H1 (cell line): ENCODE data around the gene COQ8B. TPM values are rescaled to one million over a fixed set of nuclear protein-coding genes. Genes with fewer than 3 reads are reported as not detected.
A peak's percentile ranks its signal among the peaks of the same experiment; 100 is the strongest.
"Not testable (repeated sequence)": the region's sequence is repeated elsewhere in the genome, so short reads cannot be mapped to it uniquely, and the experiment has no call there.

ENCODE experiments used
- CTCF ChIA-PET: fragments of 300-600 bp; sonication (Branson Sonifier 250); formaldehyde crosslinking; loops from one replicate; lab custom pipeline; 2021; ENCODE audit not compliant: partially characterized antibody; lab: Charles Lee
- POLR2A ChIA-PET: fragments of 300-600 bp; sonication (Branson Sonifier 250); formaldehyde crosslinking; loops from one replicate; lab custom pipeline; 2021; ENCODE audit warnings: inconsistent platforms; ENCODE audit not compliant: partially characterized antibody; lab: Charles Lee
- DNase-seq, 2 experiments: peaks; one replicate each; pipeline versions ENCODE4 v3.0.0 to v3.0.0-alpha.2; 2010 to 2022; ENCODE audit warnings: low spot score in 2 of 2, low read depth in 1 of 2, mixed read lengths in 1 of 2
- FAIRE-seq: peaks from 2 replicates; lab custom pipeline; 2011; peaks lifted over from hg19 to GRCh38; lab: Jason Lieb, UNC
- H2AFZ ChIP-seq: 2 replicates; pipeline ENCODE4 v1.8.1; 2012; ENCODE audit warnings: low read length, inconsistent platforms
- H2AK5ac ChIP-seq: 2 replicates; pipeline ENCODE4 v1.6.1; 2013; ENCODE audit warnings: low read depth, low read length
- H2BK120ac ChIP-seq: replicated peaks from 2 replicates; pipeline ENCODE3; 2013; ENCODE audit warnings: low read depth, low read length, inconsistent platforms
- H2BK12ac ChIP-seq: 2 replicates; pipeline ENCODE4 v1.6.1; 2013; ENCODE audit warnings: low read depth, low read length
- H2BK15ac ChIP-seq: 2 replicates; pipeline ENCODE4 v1.6.1; 2013; ENCODE audit warnings: low read length
- H2BK20ac ChIP-seq: 2 replicates; pipeline ENCODE4 v1.6.1; 2013; ENCODE audit warnings: low read length
- H2BK5ac ChIP-seq: 2 replicates; pipeline ENCODE4 v1.6.1; 2013; ENCODE audit warnings: low read depth, low read length
- H3K14ac ChIP-seq: 2 replicates; pipeline ENCODE4 v1.6.1; 2013; ENCODE audit warnings: inconsistent platforms; ENCODE audit not compliant: insufficient read length
- H3K18ac ChIP-seq: 2 replicates; pipeline ENCODE4 v1.6.1; 2013; ENCODE audit warnings: low read length; ENCODE audit errors: extremely low read depth
- H3K23ac ChIP-seq: 2 replicates; pipeline ENCODE4 v1.6.1; 2013; ENCODE audit warnings: inconsistent platforms; ENCODE audit not compliant: insufficient read length
- H3K23me2 ChIP-seq: 2 replicates; pipeline ENCODE4 v1.6.1; 2013; ENCODE audit warnings: low read depth, low read length
- H3K27ac ChIP-seq: 2 replicates; pipeline ENCODE4 v1.6.1; 2011; ENCODE audit warnings: low read depth, low read length, inconsistent platforms
- H3K27me3 ChIP-seq, 4 experiments: replicated peaks in 1 of 4; 1 replicate in 1 of 4; 2 replicates in 3 of 4; pipeline versions ENCODE4 v1.6.1 to v1.8.1; 2011 to 2013; ENCODE audit warnings: low read length in 3 of 4, mild to moderate bottlenecking in 3 of 4, inconsistent platforms in 2 of 4, mixed read lengths in 2 of 4, moderate library complexity in 1 of 4; ENCODE audit not compliant: control insufficient read depth in 3 of 4, insufficient read depth in 3 of 4; ENCODE audit errors: extremely low read depth in 1 of 4
- H3K36me3 ChIP-seq, 4 experiments: 2 replicates each; pipeline versions ENCODE4 v1.6.1 to v1.8.1; 2011 to 2013; ENCODE audit warnings: mild to moderate bottlenecking in 4 of 4, low read length in 3 of 4, moderate library complexity in 2 of 4, control low read depth in 1 of 4, inconsistent platforms in 1 of 4; ENCODE audit not compliant: insufficient read depth in 4 of 4, control insufficient read depth in 2 of 4
- H3K4ac ChIP-seq: replicated peaks from 2 replicates; pipeline ENCODE3; 2013; ENCODE audit warnings: low read length, low read depth, mixed read lengths, inconsistent platforms; ENCODE audit not compliant: insufficient read length
- H3K4me1 ChIP-seq, 4 experiments: replicated peaks in 1 of 4; 1 replicate in 1 of 4; 2 replicates in 3 of 4; pipeline versions ENCODE4 v1.6.1 to v1.8.1; 2011 to 2013; ENCODE audit warnings: low read length in 3 of 4, inconsistent platforms in 2 of 4, mixed read lengths in 1 of 4; ENCODE audit not compliant: insufficient read depth in 4 of 4, control insufficient read depth in 3 of 4
- H3K4me2 ChIP-seq, 2 experiments: 2 replicates each; pipeline versions ENCODE4 v1.6.1 to v1.8.1; 2011 to 2013; ENCODE audit warnings: low read depth in 2 of 2, low read length in 2 of 2, control low read depth in 1 of 2, inconsistent platforms in 1 of 2, mild to moderate bottlenecking in 1 of 2; ENCODE audit not compliant: insufficient read depth in 1 of 2
- H3K4me3 ChIP-seq, 4 experiments: fragments of 200-600, 300-600 bp in 1 of 4; sonication (generic), shearing (Covaris generic), sonication (Bioruptor Twin) in 1 of 4; 2 replicates each; pipeline versions ENCODE4 v1.5.1 to v1.8.1; 2011 to 2016; ENCODE audit warnings: low read length in 4 of 4, low read depth in 3 of 4, control low read depth in 2 of 4, inconsistent platforms in 2 of 4, mild to moderate bottlenecking in 2 of 4, mixed read lengths in 1 of 4, moderate library complexity in 1 of 4; ENCODE audit not compliant: insufficient read depth in 2 of 4; ENCODE audit errors: extremely low read depth in 1 of 4
- H3K56ac ChIP-seq: replicated peaks from 2 replicates; pipeline ENCODE3; 2013; ENCODE audit warnings: low read depth, mild to moderate bottlenecking, mixed read lengths, low read length, inconsistent platforms; ENCODE audit not compliant: insufficient read length
- H3K79me1 ChIP-seq: 2 replicates; pipeline ENCODE4 v1.6.1; 2013; ENCODE audit warnings: low read depth, low read length, control low read depth
- H3K79me2 ChIP-seq, 2 experiments: 2 replicates each; pipeline versions ENCODE4 v1.6.1 to v1.8.1; 2012 to 2013; ENCODE audit warnings: low read length in 2 of 2, mild to moderate bottlenecking in 2 of 2, inconsistent platforms in 1 of 2; ENCODE audit not compliant: insufficient read depth in 2 of 2, control insufficient read depth in 1 of 2
- H3K9ac ChIP-seq, 4 experiments: replicated peaks in 1 of 4; 1 replicate in 1 of 4; 2 replicates in 3 of 4; pipeline versions ENCODE4 v1.6.1 to v1.8.1; 2011 to 2013; ENCODE audit warnings: low read depth in 3 of 4, low read length in 3 of 4, control low read depth in 2 of 4, mild to moderate bottlenecking in 2 of 4, moderate library complexity in 2 of 4, inconsistent platforms in 1 of 4; ENCODE audit errors: extremely low read depth in 1 of 4
- H3K9me3 ChIP-seq, 2 experiments: 2 replicates each; pipeline versions ENCODE4 v1.6.1 to v1.8.1; 2012 to 2013; ENCODE audit warnings: mild to moderate bottlenecking in 2 of 2, moderate library complexity in 2 of 2, control low read depth in 1 of 2, inconsistent platforms in 1 of 2, low read depth in 1 of 2, low read length in 1 of 2, mixed read lengths in 1 of 2; ENCODE audit not compliant: insufficient read depth in 2 of 2
- H4K20me1 ChIP-seq, 2 experiments: replicated peaks in 1 of 2; 2 replicates each; pipeline versions ENCODE3 to v1.8.1; 2011 to 2013; ENCODE audit warnings: inconsistent platforms in 2 of 2, low read length in 2 of 2, mild to moderate bottlenecking in 1 of 2; ENCODE audit not compliant: insufficient read depth in 2 of 2, control insufficient read depth in 1 of 2
- H4K5ac ChIP-seq: 2 replicates; pipeline ENCODE4 v1.6.1; 2013; ENCODE audit warnings: low read length, low read depth, mixed read lengths, inconsistent platforms; ENCODE audit not compliant: insufficient read length
- H4K8ac ChIP-seq: 2 replicates; pipeline ENCODE4 v1.8.0; 2013; ENCODE audit warnings: mild to moderate bottlenecking, moderate library complexity, low read length, inconsistent platforms; ENCODE audit not compliant: insufficient read depth; ENCODE audit errors: extremely low read depth
- H4K91ac ChIP-seq: replicated peaks from 2 replicates; pipeline ENCODE3; 2013; ENCODE audit warnings: low read length, mixed read lengths, inconsistent platforms; ENCODE audit not compliant: insufficient read length
- USF2 ChIP-seq: IDR thresholded peaks from 2 replicates; pipeline ENCODE4 v1.6.1; 2011; ENCODE audit warnings: low read length, improper control_type of control experiment
- WGBS, 2 experiments: shearing (Covaris generic) in 1 of 2; methylation state at CpG; one replicate each; pipeline versions ENCODE4 v1.1.6 to v1.1.7; 2013 to 2015; ENCODE audit warnings: low lambda C conversion rate in 2 of 2, mixed read lengths in 2 of 2, inconsistent platforms in 1 of 2, low coverage in 1 of 2, missing lambda C conversion rate in 1 of 2; ENCODE audit not compliant: insufficient replicate concordance in 2 of 2, insufficient coverage in 1 of 2, insufficient read length in 1 of 2; ENCODE audit errors: extremely low coverage in 1 of 2, missing lambda C conversion rate in 1 of 2; 5-methylcytosine and 5-hydroxymethylcytosine counted together
- polyA plus RNA-seq, 7 experiments: library from polyadenylated mRNA; depleted of rRNA in 3 of 7; stranded (reverse) in 5 of 7; unstranded in 2 of 7; fragments of >200 nt in 5 of 7; fragments of 200-250 nt in 2 of 7; gene quantifications; 1 replicate in 5 of 7; 2 replicates in 1 of 7; 4 replicates in 1 of 7; pipeline versions ENCODE4 v1.2.1 to v1.2.3, GENCODE V29; 2011 to 2013; ENCODE audit warnings: missing spikeins in 2 of 7, mixed read lengths in 2 of 7
- total RNA-seq: library from RNA; stranded (reverse); fragmentation: NEBNext Ultra II Directional; extraction: Animal tissue kit (Norgen Biotek cat#: 25700); gene quantifications from 2 replicates; pipeline ENCODE4 v1.2.1, GENCODE V29; 2021

COQ8B gene
- total and polyA plus RNA-seq, 2 of the 8 experiments (the other 6 are each of a cell fraction or from before 2014, with no cell fraction given): 41.7 to 46.1 TPM

DNA sequence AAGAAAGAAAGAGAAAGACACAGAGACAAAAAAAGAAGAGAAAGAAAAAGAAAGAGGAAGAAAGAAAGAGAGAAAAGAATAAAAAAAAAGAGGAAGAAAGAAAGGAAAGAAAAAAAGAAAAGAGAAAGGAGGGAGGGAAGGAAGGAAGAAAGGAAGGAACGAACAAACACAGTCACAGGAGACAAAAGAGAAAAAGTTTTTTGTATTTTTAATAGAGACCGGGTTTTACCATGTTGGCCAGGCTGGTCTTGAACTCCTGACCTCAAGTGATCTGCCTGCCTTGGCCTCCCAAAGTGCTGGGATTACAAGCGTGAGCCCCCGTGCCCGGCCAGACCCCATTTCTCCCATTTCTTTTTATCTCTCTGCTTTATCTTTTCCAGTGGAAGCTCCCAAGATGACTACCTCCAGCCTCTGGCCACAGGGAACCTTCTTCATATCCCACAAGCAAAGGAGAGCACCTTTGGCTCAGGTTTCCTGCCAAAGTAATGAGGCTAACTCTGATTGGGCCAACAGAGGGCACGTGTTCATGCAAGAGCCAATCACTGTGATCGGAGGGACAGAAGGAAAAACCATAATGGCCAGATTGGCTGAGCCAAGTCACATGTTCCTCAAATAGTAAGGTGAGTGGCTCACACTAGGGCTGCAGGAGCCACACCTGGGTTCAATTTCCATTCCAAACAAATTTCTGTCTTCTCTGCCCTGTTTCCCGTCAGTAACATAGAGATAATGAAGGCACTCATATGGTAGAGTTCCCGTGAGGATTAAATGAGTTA lies 66.6 kb downstream of the COQ8B start:
- H4K8ac ChIP-seq, H2BK5ac ChIP-seq, H3K23me2 ChIP-seq, H3K9ac ChIP-seq, H2AK5ac ChIP-seq, H3K18ac ChIP-seq, H4K5ac ChIP-seq, H3K14ac ChIP-seq, H3K27ac ChIP-seq, H4K20me1 ChIP-seq, H3K9me3 ChIP-seq, H2BK15ac ChIP-seq, H3K79me2 ChIP-seq, H3K27me3 ChIP-seq, POLR2A ChIA-PET, H3K4me1 ChIP-seq, H3K56ac ChIP-seq, H3K79me1 ChIP-seq, H3K4ac ChIP-seq, H3K4me2 ChIP-seq, H4K91ac ChIP-seq, H3K4me3 ChIP-seq, H2BK12ac ChIP-seq, H2AFZ ChIP-seq, H3K23ac ChIP-seq, H3K36me3 ChIP-seq, H2BK20ac ChIP-seq, DNase-seq, FAIRE-seq, H2BK120ac ChIP-seq: not testable (repeated sequence)
- WGBS, 2 experiments: 92% methylated on average over 9 of the region's 9 CpGs; no CpG with 5 or more reads in 1 of the 2 experiments
- TF ChIP-seq USF2: peak; percentile 76
- CTCF ChIA-PET: interaction anchor here (1.9 kb wide), 1 partner anchor 12 kb away, joined by 7 read pairs; no protein-coding TSS in a partner anchor
